GM18498 (cell line): ENCODE data around the gene FAM131A.

Experiments
- ATAC-seq: cut with Tn5 transposase; IDR thresholded peaks from one replicate; pipeline ENCODE4 v1.9.1; 2021; ENCODE audit warnings: mild to moderate bottlenecking, moderate library complexity; ENCODE audit not compliant: unreplicated experiment

Gene FAM131A, protein sequence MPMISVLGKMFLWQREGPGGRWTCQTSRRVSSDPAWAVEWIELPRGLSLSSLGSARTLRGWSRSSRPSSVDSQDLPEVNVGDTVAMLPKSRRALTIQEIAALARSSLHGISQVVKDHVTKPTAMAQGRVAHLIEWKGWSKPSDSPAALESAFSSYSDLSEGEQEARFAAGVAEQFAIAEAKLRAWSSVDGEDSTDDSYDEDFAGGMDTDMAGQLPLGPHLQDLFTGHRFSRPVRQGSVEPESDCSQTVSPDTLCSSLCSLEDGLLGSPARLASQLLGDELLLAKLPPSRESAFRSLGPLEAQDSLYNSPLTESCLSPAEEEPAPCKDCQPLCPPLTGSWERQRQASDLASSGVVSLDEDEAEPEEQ

GRCh38 chr3:184337399-184337714, at the start of gene FAM131A:
FAM131A (plus strand) TSS chr3:184337600; CDS start chr3:184337631, 31 bp downstream.
- no peak for ATAC-seq

DNA sequence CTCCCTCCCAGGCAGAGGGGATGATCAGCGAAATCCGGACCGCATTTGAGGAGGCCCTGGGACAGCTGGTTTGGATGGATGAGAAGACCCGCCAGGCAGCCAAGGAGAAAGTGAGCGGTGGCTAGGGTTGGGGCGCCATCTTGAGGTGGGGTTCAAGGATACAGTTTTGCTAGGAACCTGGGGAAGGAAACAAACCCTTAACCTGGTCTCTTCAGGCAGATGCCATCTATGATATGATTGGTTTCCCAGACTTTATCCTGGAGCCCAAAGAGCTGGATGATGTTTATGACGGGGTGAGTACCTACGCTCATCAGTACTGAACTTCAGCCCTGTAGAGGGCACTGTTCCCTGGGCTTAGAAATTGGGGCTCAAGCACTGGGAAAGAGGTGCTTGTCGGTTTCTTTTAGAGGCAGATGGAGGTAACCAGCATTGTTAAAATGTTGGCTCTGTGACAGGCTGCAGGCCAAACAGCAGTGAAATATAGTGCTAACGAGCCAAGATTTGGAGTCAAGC, 47.9 kb upstream of the FAM131A start:
- ATAC-seq, result no peak

DNA sequence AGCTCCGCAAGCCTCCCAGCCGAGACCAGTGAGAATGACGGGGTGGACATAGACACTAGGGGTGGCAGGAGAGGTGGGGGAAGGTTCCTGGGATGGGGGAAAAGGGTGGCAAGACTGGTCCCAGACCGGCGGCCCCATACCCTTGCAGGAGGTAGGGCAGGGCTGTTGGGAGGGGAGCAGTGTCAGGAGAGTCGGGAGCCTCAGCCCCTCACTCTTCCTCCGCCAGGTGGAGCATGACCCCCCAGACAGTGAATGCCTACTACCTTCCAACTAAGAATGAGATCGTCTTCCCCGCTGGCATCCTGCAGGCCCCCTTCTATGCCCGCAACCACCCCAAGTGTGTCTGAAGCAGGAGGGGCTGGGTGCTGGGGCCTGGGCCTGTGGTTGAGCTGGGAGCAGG, 47.1 kb upstream of the FAM131A start:
- ATAC-seq, result no peak

GRCh38 chr3:184291044-184291737, 46.2 kb upstream of the FAM131A start:
- ATAC-seq, result no peak

- no peak for ATAC-seq
These were observed 45.5 kb upstream of the FAM131A start for GRCh38 chr3:184291738-184292445.

GRCh38 chr3:184295771-184296170, 41.6 kb upstream of the FAM131A start:
- no peak for ATAC-seq

GRCh38 chr3:184296616-184297015, 40.8 kb upstream of the FAM131A start:
- no peak for ATAC-seq

DNA sequence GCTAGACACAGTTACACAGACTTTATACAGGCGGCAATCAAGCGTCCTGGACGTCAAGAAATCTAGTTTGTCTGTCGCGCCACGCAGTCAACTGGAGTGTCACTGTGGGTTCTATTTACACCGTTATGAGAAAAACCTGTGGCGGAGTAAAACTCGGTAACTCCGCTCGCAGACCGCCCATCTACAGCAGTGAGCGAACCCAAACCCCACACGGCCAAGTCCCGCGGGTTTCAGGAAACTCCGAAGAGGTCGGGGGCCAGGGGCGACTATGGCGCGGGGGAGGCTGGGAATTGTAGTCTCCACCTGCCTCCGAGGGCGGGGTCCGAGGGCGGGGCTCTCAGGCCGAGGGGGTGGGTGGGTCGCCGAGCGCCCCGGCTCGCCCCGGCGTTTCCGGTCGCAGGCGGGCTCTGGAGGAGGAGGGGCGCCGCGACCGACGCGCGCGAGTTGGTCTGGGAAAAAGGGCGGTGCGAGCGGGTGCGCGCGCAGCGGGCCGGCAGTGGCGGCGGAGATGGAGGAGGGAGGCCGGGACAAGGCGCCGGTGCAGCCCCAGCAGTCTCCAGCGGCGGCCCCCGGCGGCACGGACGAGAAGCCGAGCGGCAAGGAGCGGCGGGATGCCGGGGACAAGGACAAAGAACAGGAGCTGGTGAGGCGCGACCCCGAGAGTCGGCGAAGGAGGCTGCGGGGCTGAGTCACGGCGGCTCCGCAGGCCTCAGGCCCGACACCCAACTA, 38.5 kb upstream of the FAM131A start, which contains the start of gene PSMD2:
Gene PSMD2 (plus strand): TSS at position 483 of the 729 bp plus-strand sequence. CDS start 26 bp downstream, at position 509.
- peak; percentile 95 for ATAC-seq

GRCh38 chr3:184299488-184300377, 37.7 kb upstream of the FAM131A start:
- no peak for ATAC-seq

DNA sequence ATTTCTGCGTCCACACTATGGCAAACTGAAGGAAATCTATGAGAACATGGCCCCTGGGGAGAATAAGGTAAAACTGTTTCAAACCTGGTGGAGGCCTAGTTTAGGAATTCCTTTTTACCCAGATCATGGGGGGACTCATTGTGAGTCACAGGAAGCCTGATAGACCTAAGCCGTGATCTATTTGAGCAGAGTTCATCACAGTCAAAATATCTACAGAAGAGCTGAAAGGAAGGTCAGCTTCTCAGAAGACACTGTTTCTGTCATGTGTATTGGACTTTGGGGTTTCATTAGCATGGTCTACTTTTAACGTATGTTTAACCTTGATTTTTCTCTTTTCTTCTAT, 37.1 kb upstream of the FAM131A start:
- ATAC-seq, result no peak

- no peak for ATAC-seq
These were observed 31.8 kb upstream of the FAM131A start for GRCh38 chr3:184305577-184305976.

GRCh38 chr3:184306341-184306972, 30.9 kb upstream of the FAM131A start:
- no peak for ATAC-seq

DNA sequence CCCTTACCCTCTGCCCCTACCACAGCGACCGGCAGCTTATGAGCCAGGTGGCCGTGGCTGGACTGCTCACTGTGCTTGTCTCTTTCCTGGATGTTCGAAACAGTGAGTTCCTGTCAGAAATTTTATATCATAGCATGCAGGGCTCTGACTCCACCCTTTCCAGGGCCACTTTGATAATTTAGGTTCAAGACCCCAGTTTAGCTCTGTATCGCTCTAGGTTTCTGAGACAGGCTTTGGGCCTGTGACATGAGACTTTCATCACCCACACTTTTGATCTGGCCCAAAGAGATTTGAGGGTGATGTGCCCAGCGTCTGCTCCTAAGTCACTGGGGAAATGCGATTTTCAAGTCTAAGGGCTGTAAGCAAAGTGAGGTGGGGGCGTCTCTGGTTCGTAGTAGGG, 29.5 kb upstream of the FAM131A start:
- ATAC-seq, result no peak

DNA sequence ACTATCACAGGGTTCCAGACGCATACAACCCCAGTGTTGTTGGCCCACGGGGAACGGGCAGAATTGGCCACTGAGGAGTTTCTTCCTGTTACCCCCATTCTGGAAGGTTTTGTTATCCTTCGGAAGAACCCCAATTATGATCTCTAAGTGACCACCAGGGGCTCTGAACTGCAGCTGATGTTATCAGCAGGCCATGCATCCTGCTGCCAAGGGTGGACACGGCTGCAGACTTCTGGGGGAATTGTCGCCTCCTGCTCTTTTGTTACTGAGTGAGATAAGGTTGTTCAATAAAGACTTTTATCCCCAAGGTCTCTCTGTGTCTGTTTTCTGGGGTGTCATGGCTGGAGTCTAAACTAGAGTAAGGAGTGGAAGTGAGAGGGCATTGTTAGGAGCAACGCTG, 28.7 kb upstream of the FAM131A start:
- ATAC-seq, result no peak

GRCh38 chr3:184311633-184312032, 25.8 kb upstream of the FAM131A start:
- no peak for ATAC-seq

- peak; percentile 87 for ATAC-seq
These were observed 23.1 kb upstream of the FAM131A start, which contains the start of gene EIF4G1 for GRCh38 chr3:184314363-184314699. EIF4G1 (plus strand) TSS chr3:184314606; CDS start chr3:184315797, 1,191 bp downstream.

- peak; percentile 59 for ATAC-seq
These were observed 22.5 kb upstream of the FAM131A start for GRCh38 chr3:184314700-184315542.

DNA sequence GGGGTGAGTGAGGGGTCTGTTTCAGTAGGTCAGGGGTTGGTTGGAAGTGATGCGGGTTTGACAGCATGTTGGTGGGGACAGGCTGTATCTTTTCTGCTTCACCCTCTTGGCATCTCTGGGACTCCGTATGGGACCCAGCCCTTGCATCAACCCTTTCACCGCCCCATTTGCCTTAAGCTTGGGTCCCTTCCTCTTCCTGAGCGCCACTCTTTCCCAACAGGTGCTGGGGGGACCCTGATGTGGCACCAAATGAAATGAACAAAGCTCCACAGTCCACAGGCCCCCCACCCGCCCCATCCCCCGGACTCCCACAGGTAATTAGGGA, 21.9 kb upstream of the FAM131A start:
- no peak for ATAC-seq
